ENCODE results near the gene PALLD. TPM values are rescaled to one million over a fixed set of nuclear protein-coding genes. Genes with fewer than 3 reads are reported as not detected.
A peak's percentile ranks its signal among the peaks of the same experiment; 100 is the strongest.

PALLD gene
- total RNA-seq, 3 donors from 2014 or later, result 112 to 663 (median 150) TPM

GRCh38 chr4:168480931-168481611 is 15.8 kb upstream of the PALLD start:
- DNase-seq, result peak in 1 of 3 donors; percentile 37
- no peaks in the 10 kb centered on the region for H3K36me3 ChIP-seq (ENCODE audit: low read depth)
- H3K4me3 ChIP-seq, result peak overlapping the region; percentile 75
- H3K9me3 ChIP-seq, result no peaks in the 10 kb centered on the region
- intact Hi-C loops (cut with DNase I, micrococcal nuclease), result loop anchor here in 1 of 2 donors (10.0 kb wide), 1 partner anchor 156 kb away; no protein-coding TSS in a partner anchor
- TF ChIP-seq CTCF (IDR thresholded peaks at IDR 0.05), result no peak
- no peaks in the 10 kb centered on the region for H3K4me1 ChIP-seq (ENCODE audit: low read depth)
- ATAC-seq, result peak; percentile 67

GRCh38 chr4:168483811-168484210 is 13.0 kb upstream of the PALLD start:
- no peaks in the 10 kb centered on the region for H3K9me3 ChIP-seq
- no peak overlapping the region for H3K4me3 ChIP-seq
- H3K4me1 ChIP-seq (ENCODE audit: low read depth), result no peaks in the 10 kb centered on the region
- DNase-seq (no peak), ATAC-seq (no peak)
- H3K36me3 ChIP-seq (ENCODE audit: low read depth), result no peaks in the 10 kb centered on the region
- intact Hi-C loops (cut with DNase I, micrococcal nuclease), result loop anchor here in 1 of 2 donors (10.0 kb wide), 1 partner anchor 159 kb away; no protein-coding TSS in a partner anchor
- TF ChIP-seq CTCF (IDR thresholded peaks at IDR 0.05), result no peak

- no peaks in the 10 kb centered on the region for H3K36me3 ChIP-seq (ENCODE audit: low read depth)
- no peaks in the 10 kb centered on the region for H3K9me3 ChIP-seq
- ATAC-seq (no peak), DNase-seq (no peak)
- H3K4me1 ChIP-seq (ENCODE audit: low read depth), result no peaks in the 10 kb centered on the region
- no peak for TF ChIP-seq CTCF (IDR thresholded peaks at IDR 0.05)
- no peak overlapping the region for H3K4me3 ChIP-seq
- intact Hi-C loops (cut with DNase I, micrococcal nuclease), result loop anchor here in 1 of 2 donors (10.0 kb wide), 1 partner anchor 160 kb away; no protein-coding TSS in a partner anchor
These were observed 12.2 kb upstream of the PALLD start for GRCh38 chr4:168484626-168485025.

- Histone ChIP-seq H3K4me1 (ENCODE audit: low read depth) (no peaks in the 10 kb centered on the region), H3K9me3 (no peaks in the 10 kb centered on the region), H3K4me3 (no peak overlapping the region), H3K36me3 (ENCODE audit: low read depth) (no peaks in the 10 kb centered on the region)
- TF ChIP-seq CTCF (IDR thresholded peaks at IDR 0.05), result no peak
- DNase-seq, result no peak
- intact Hi-C loops (cut with DNase I, micrococcal nuclease), result loop anchor here in 1 of 2 donors (10.0 kb wide), 1 partner anchor 161 kb away; no protein-coding TSS in a partner anchor
- no peak for ATAC-seq
These were observed 11.5 kb upstream of the PALLD start for GRCh38 chr4:168485156-168485910.

- H3K36me3 ChIP-seq (ENCODE audit: low read depth), result no peaks in the 10 kb centered on the region
- H3K9me3 ChIP-seq, result no peaks in the 10 kb centered on the region
- DNase-seq (no peak), ATAC-seq (peak; percentile 91)
- H3K4me1 ChIP-seq (ENCODE audit: low read depth), result no peaks in the 10 kb centered on the region
- intact Hi-C loops (cut with DNase I, micrococcal nuclease), result loop anchor here in 1 of 2 donors (10.0 kb wide), 1 partner anchor 162 kb away; no protein-coding TSS in a partner anchor
- no peak for TF ChIP-seq CTCF (IDR thresholded peaks at IDR 0.05)
- H3K4me3 ChIP-seq, result no peak overlapping the region
These were observed 10.0 kb upstream of the PALLD start for GRCh38 chr4:168486912-168487281.

All from mucosa of descending colon (tissue), 3 donors.